CD4-positive, alpha-beta memory T cell (primary cell): ENCODE measurements around the gene STARD5. TPM values are rescaled to one million over a fixed set of nuclear protein-coding genes. Genes with fewer than 3 reads are reported as not detected.
A peak's percentile ranks its signal among the peaks of the same experiment; 100 is the strongest.
"Not testable (repeated sequence)": the region's sequence is repeated elsewhere in the genome, so short reads cannot be mapped to it uniquely, and the experiment has no call there.

Experiments
- CTCF ChIA-PET: fragments of 350-600 bp; sonication (Branson Sonifier 250); formaldehyde crosslinking; loops from one replicate; lab custom pipeline; 2021; ENCODE audit warnings: inconsistent platforms; ENCODE audit not compliant: partially characterized antibody; lab: Charles Lee
- POLR2A ChIA-PET: fragments of 350-600 bp; sonication (Branson Sonifier 250); formaldehyde crosslinking; loops from one replicate; lab custom pipeline; 2021; ENCODE audit not compliant: partially characterized antibody; lab: Charles Lee
- DNase-seq, 5 donors: peaks; one replicate each; pipeline versions ENCODE4 v3.0.0 to v3.0.0-alpha.2; 2020 to 2022; ENCODE audit warnings: mixed read lengths in 1 of 5
- H3K27ac ChIP-seq: one replicate; pipeline ENCODE4 v1.7.0; 2013; ENCODE audit warnings: low read depth, low read length
- H3K27me3 ChIP-seq: 2 replicates; pipeline ENCODE4 v1.7.0; 2013; ENCODE audit warnings: mild to moderate bottlenecking, low read length, moderate library complexity; ENCODE audit not compliant: insufficient read depth
- H3K36me3 ChIP-seq: 2 replicates; pipeline ENCODE4 v1.7.0; 2013; ENCODE audit warnings: mild to moderate bottlenecking, low read length, moderate library complexity; ENCODE audit not compliant: insufficient read depth
- H3K4me1 ChIP-seq: 2 replicates; pipeline ENCODE4 v1.7.0; 2013; ENCODE audit warnings: mild to moderate bottlenecking, low read length, moderate library complexity; ENCODE audit not compliant: insufficient read depth
- H3K4me3 ChIP-seq, 2 donors: one replicate each; pipeline ENCODE4 v1.7.0; 2013; ENCODE audit warnings: low read length in 2 of 2, mild to moderate bottlenecking in 1 of 2
- H3K9me3 ChIP-seq, 2 donors: one replicate each; pipeline ENCODE4 v1.7.0; 2013; ENCODE audit warnings: low read length in 2 of 2, control low read depth in 1 of 2; ENCODE audit not compliant: control insufficient read depth in 1 of 2
- H3K27ac Mint-ChIP-seq, 7 donors: one replicate each; pipeline ENCODE4 v1.8.0; 2020 to 2021; ENCODE audit warnings: mixed read lengths in 7 of 7, mild to moderate bottlenecking in 6 of 7, inconsistent platforms in 3 of 7, moderate library complexity in 3 of 7
- H3K27me3 Mint-ChIP-seq, 2 donors: one replicate each; pipeline ENCODE4 v1.8.0; 2020 to 2021; ENCODE audit warnings: mixed read lengths in 2 of 2
- H3K36me3 Mint-ChIP-seq, 2 donors: one replicate each; pipeline ENCODE4 v1.8.0; 2020 to 2021; ENCODE audit warnings: mixed read lengths in 2 of 2, inconsistent platforms in 1 of 2, mild to moderate bottlenecking in 1 of 2
- H3K4me1 Mint-ChIP-seq, 4 donors: one replicate each; pipeline ENCODE4 v1.8.0; 2020 to 2021; ENCODE audit warnings: mixed read lengths in 4 of 4, mild to moderate bottlenecking in 1 of 4
- H3K4me3 Mint-ChIP-seq, 8 donors: one replicate each; pipeline ENCODE4 v1.8.0; 2020 to 2021; ENCODE audit warnings: mixed read lengths in 8 of 8, mild to moderate bottlenecking in 7 of 8, moderate library complexity in 6 of 8, inconsistent platforms in 3 of 8
- H3K9me3 Mint-ChIP-seq, 8 donors: one replicate each; pipeline ENCODE4 v1.8.0; 2020 to 2021; ENCODE audit warnings: mixed read lengths in 8 of 8, mild to moderate bottlenecking in 5 of 8, inconsistent platforms in 3 of 8, moderate library complexity in 1 of 8
- intact Hi-C: fragments of 100-400 bp; cut with micrococcal nuclease; formaldehyde crosslinking; loops from one replicate; pipeline ENCODE4 v1.15.1; 2023
- polyA plus RNA-seq, 2 donors: library from polyadenylated mRNA; unstranded; fragments of 300-500 nt; fragmentation: Illumina TruSeq; gene quantifications; one replicate each; pipeline ENCODE4 v1.2.3, GENCODE V29; 2021
- total RNA-seq, 2 experiments: library from RNA; stranded (reverse); gene quantifications; one replicate each; pipeline ENCODE4 v1.2.3, GENCODE V29; 2021

The STARD5 gene
- total and polyA plus RNA-seq, 4 experiments from 2014 or later, result 1.9 to 8.0 (median 4.4) TPM

GRCh38 chr15:81333363-81333762, 9.4 kb upstream of the STARD5 start:
- intact Hi-C loops, result loop anchor here (10.0 kb wide), 2 partner anchors 61 to 179 kb away; no protein-coding TSS in a partner anchor
- no peak for DNase-seq
- Histone ChIP-seq H3K27me3 (no peaks in the 10 kb centered on the region), H3K9me3 (no peaks in the 10 kb centered on the region), H3K36me3 (no peaks in the 10 kb centered on the region), H3K4me3 (no peak overlapping the region), H3K4me1 (no peaks in the 10 kb centered on the region), H3K27ac (no peak overlapping the region)
- Mint-ChIP-seq H3K27ac (peak overlapping the region in 1 of 7 donors; percentile 39), H3K36me3 (no peaks in the 10 kb centered on the region), H3K4me3 (no peak overlapping the region), H3K9me3 (no peaks in the 10 kb centered on the region), H3K27me3 (no peaks in the 10 kb centered on the region), H3K4me1 (peaks cover 0 to 7% (median 3%) of the 10 kb centered on the region in 4 donors)
- ChIA-PET POLR2A (interaction anchor here (0.8 to 1.8 kb wide), 3 partner anchors 8 to 32 kb away, joined by 3 to 7 read pairs (median 4); no protein-coding TSS in a partner anchor), CTCF (interaction anchor here (1.5 to 7.8 kb wide), 4 partner anchors 60 to 73 kb away, joined by 3 to 142 read pairs (median 6); no protein-coding TSS in a partner anchor)

- H3K9me3 Mint-ChIP-seq, result no peaks in the 10 kb centered on the region
- intact Hi-C loops, result loop anchor here (10.0 kb wide), 2 partner anchors 62 to 178 kb away; no protein-coding TSS in a partner anchor
- no peak overlapping the region for H3K4me3 Mint-ChIP-seq
- no peaks in the 10 kb centered on the region for H3K4me1 ChIP-seq
- no peak overlapping the region for H3K27ac ChIP-seq
- H3K27me3 Mint-ChIP-seq, result no peaks in the 10 kb centered on the region
- peaks cover 0 to 7% (median 3%) of the 10 kb centered on the region in 4 donors for H3K4me1 Mint-ChIP-seq
- H3K9me3 ChIP-seq, result no peaks in the 10 kb centered on the region
- DNase-seq, result no peak
- no peaks in the 10 kb centered on the region for H3K36me3 Mint-ChIP-seq
- CTCF ChIA-PET, result interaction anchor here (1.4 to 1.8 kb wide), 4 partner anchors 23 to 66 kb away, joined by 3 to 9 read pairs (median 6); no protein-coding TSS in a partner anchor
- H3K27me3 ChIP-seq, result no peaks in the 10 kb centered on the region
- H3K36me3 ChIP-seq, result no peaks in the 10 kb centered on the region
- no peak overlapping the region for H3K27ac Mint-ChIP-seq
- POLR2A ChIA-PET, result interaction anchor here (1.2 kb wide), 1 partner anchor 30 kb away, joined by 4 read pairs; no protein-coding TSS in a partner anchor
- H3K4me3 ChIP-seq, result no peak overlapping the region
Measured at GRCh38 chr15:81332326-81332725, 8.4 kb upstream of the STARD5 start.

GRCh38 chr15:81331600-81331999, 7.7 kb upstream of the STARD5 start:
- DNase-seq, result no peak
- ChIA-PET POLR2A (no interaction called here), CTCF (interaction anchor here (1.2 to 1.8 kb wide), 4 partner anchors 24 to 65 kb away, joined by 3 to 9 read pairs (median 5); no protein-coding TSS in a partner anchor)
- Histone ChIP-seq H3K36me3 (no peaks in the 10 kb centered on the region), H3K4me3 (no peak overlapping the region), H3K4me1 (no peaks in the 10 kb centered on the region), H3K27me3 (no peaks in the 10 kb centered on the region), H3K27ac (no peak overlapping the region), H3K9me3 (no peaks in the 10 kb centered on the region)
- H3K27ac Mint-ChIP-seq, result no peak overlapping the region
- H3K4me1 Mint-ChIP-seq, result peaks cover 0 to 5% (median 3%) of the 10 kb centered on the region in 4 donors
- H3K27me3 Mint-ChIP-seq, result no peaks in the 10 kb centered on the region
- intact Hi-C loops, result loop anchor here (10.0 kb wide), 2 partner anchors 63 to 177 kb away; no protein-coding TSS in a partner anchor
- H3K36me3 Mint-ChIP-seq, result no peaks in the 10 kb centered on the region
- no peaks in the 10 kb centered on the region for H3K9me3 Mint-ChIP-seq
- no peak overlapping the region for H3K4me3 Mint-ChIP-seq

- H3K4me1 Mint-ChIP-seq, H3K4me3 Mint-ChIP-seq, H3K36me3 ChIP-seq, H3K4me1 ChIP-seq, POLR2A ChIA-PET, DNase-seq, H3K27me3 ChIP-seq, H3K27me3 Mint-ChIP-seq, H3K9me3 ChIP-seq, H3K27ac ChIP-seq, H3K9me3 Mint-ChIP-seq, H3K4me3 ChIP-seq, H3K36me3 Mint-ChIP-seq: not testable (repeated sequence)
- CTCF ChIA-PET, result interaction anchor here (1.2 to 1.8 kb wide), 3 partner anchors 28 to 65 kb away, joined by 3 to 9 read pairs (median 7); no protein-coding TSS in a partner anchor
- intact Hi-C loops, result loop anchor here (10.0 kb wide), 2 partner anchors 64 to 176 kb away; no protein-coding TSS in a partner anchor
- peak overlapping the region in 1 of 7 donors; percentile 70 for H3K27ac Mint-ChIP-seq
Measured at GRCh38 chr15:81331141-81331540, 7.2 kb upstream of the STARD5 start.

GRCh38 chr15:81330366-81331090, 6.6 kb upstream of the STARD5 start:
- H3K9me3 ChIP-seq, result no peaks in the 10 kb centered on the region
- no peaks in the 10 kb centered on the region for H3K36me3 ChIP-seq
- no peak for DNase-seq
- Mint-ChIP-seq H3K27ac (peak overlapping the region in 1 of 7 donors; percentile 70), H3K4me1 (peaks cover 0 to 2% (median 0%) of the 10 kb centered on the region in 4 donors), H3K9me3 (no peaks in the 10 kb centered on the region), H3K4me3 (no peak overlapping the region), H3K27me3 (no peaks in the 10 kb centered on the region), H3K36me3 (no peaks in the 10 kb centered on the region)
- H3K27ac ChIP-seq, result no peak overlapping the region
- intact Hi-C loops, result loop anchor here (10.0 kb wide), 2 partner anchors 64 to 176 kb away; no protein-coding TSS in a partner anchor
- no peak overlapping the region for H3K4me3 ChIP-seq
- no peaks in the 10 kb centered on the region for H3K27me3 ChIP-seq
- POLR2A ChIA-PET, result no interaction called here
- H3K4me1 ChIP-seq, result no peaks in the 10 kb centered on the region
- CTCF ChIA-PET, result interaction anchor here (1.2 to 1.8 kb wide), 3 partner anchors 27 to 79 kb away, joined by 3 to 7 read pairs (median 4); no protein-coding TSS in a partner anchor

GRCh38 chr15:81329446-81329845, 5.5 kb upstream of the STARD5 start:
- no peaks in the 10 kb centered on the region for H3K36me3 ChIP-seq
- H3K27ac Mint-ChIP-seq, result peak overlapping the region in 1 of 7 donors; percentile 8
- no peaks in the 10 kb centered on the region for H3K27me3 ChIP-seq
- H3K4me1 ChIP-seq, result peaks cover 10% of the 10 kb centered on the region
- ChIA-PET POLR2A (no interaction called here), CTCF (interaction anchor here (1.2 kb wide), 1 partner anchor 81 kb away, joined by 4 read pairs; no protein-coding TSS in a partner anchor)
- peaks cover 0 to under 1% of the 10 kb centered on the region in 2 donors for H3K36me3 Mint-ChIP-seq
- no peak overlapping the region for H3K4me3 ChIP-seq
- no peaks in the 10 kb centered on the region for H3K9me3 ChIP-seq
- H3K4me3 Mint-ChIP-seq, result no peak overlapping the region
- no peak for DNase-seq
- H3K27me3 Mint-ChIP-seq, result no peaks in the 10 kb centered on the region
- intact Hi-C loops, result no loop called here
- no peak overlapping the region for H3K27ac ChIP-seq
- H3K4me1 Mint-ChIP-seq, result peaks cover 5 to 9% (median 6%) of the 10 kb centered on the region in 4 donors
- no peaks in the 10 kb centered on the region for H3K9me3 Mint-ChIP-seq

- intact Hi-C loops, result no loop called here
- DNase-seq, result no peak
- Mint-ChIP-seq H3K36me3 (peaks cover 0 to 9% of the 10 kb centered on the region in 2 donors), H3K9me3 (peaks cover 0 to 2% (median 0%) of the 10 kb centered on the region in 8 donors), H3K27ac (no peak overlapping the region), H3K4me1 (peaks cover 15 to 23% (median 19%) of the 10 kb centered on the region in 4 donors), H3K4me3 (no peak overlapping the region), H3K27me3 (no peaks in the 10 kb centered on the region)
- H3K36me3 ChIP-seq, result no peaks in the 10 kb centered on the region
- H3K4me1 ChIP-seq, result peaks cover 25% of the 10 kb centered on the region
- no peaks in the 10 kb centered on the region for H3K9me3 ChIP-seq
- H3K4me3 ChIP-seq, result no peak overlapping the region
- CTCF ChIA-PET, result interaction anchor here (0.7 to 2.3 kb wide), 5 partner anchors 10 to 61 kb away, joined by 3 to 19 read pairs (median 3); no protein-coding TSS in a partner anchor
- H3K27ac ChIP-seq, result no peak overlapping the region
- POLR2A ChIA-PET, result interaction anchor here (0.7 to 8.3 kb wide), 6 partner anchors 10 to 52 kb away, joined by 3 to 116 read pairs (median 4); no protein-coding TSS in a partner anchor
- no peaks in the 10 kb centered on the region for H3K27me3 ChIP-seq
Measured at GRCh38 chr15:81327516-81327915, 3.6 kb upstream of the STARD5 start.
